Measurements from ENCODE around the gene GSTM2.
A peak's percentile ranks its signal among the peaks of the same experiment; 100 is the strongest.
"Not testable (repeated sequence)": the region's sequence is repeated elsewhere in the genome, so short reads cannot be mapped to it uniquely, and the experiment has no call there.

GSTM2 gene

GRCh38 chr1:109677459-109677858 is 9.6 kb downstream of the GSTM2 start:
- no peak for DNase-seq
- Histone ChIP-seq H3K9me3 (ENCODE audit: severe bottlenecking) (no peaks in the 10 kb centered on the region), H3K4me3 (ENCODE audit: low read depth, low read length) (no peak overlapping the region), H3K36me3 (no peaks in the 10 kb centered on the region), H3K27ac (no peak overlapping the region), H3K27me3 (ENCODE audit: insufficient read depth, low read depth, severe bottlenecking) (no peaks in the 10 kb centered on the region)
- no peak for TF ChIP-seq CTCF (IDR thresholded peaks at IDR 0.05; ENCODE audit: low read depth, low read length)

- not testable (repeated sequence) for DNase-seq; H3K36me3 ChIP-seq; H3K27ac ChIP-seq; H3K9me3 ChIP-seq (ENCODE audit: severe bottlenecking); H3K4me3 ChIP-seq (ENCODE audit: low read depth, low read length); H3K27me3 ChIP-seq (ENCODE audit: insufficient read depth, low read depth, severe bottlenecking)
These were observed 10.8 kb downstream of the GSTM2 start for GRCh38 chr1:109678637-109679036.

- H3K36me3 ChIP-seq; H3K27ac ChIP-seq; H3K27me3 ChIP-seq (ENCODE audit: insufficient read depth, low read depth, severe bottlenecking); H3K9me3 ChIP-seq (ENCODE audit: severe bottlenecking); H3K4me3 ChIP-seq (ENCODE audit: low read depth, low read length); DNase-seq: not testable (repeated sequence)
These were observed 16.9 kb downstream of the GSTM2 start for GRCh38 chr1:109684777-109685176.

GRCh38 chr1:109685399-109685798 is 17.5 kb downstream of the GSTM2 start:
- H3K4me3 ChIP-seq (ENCODE audit: low read depth, low read length); H3K9me3 ChIP-seq (ENCODE audit: severe bottlenecking); DNase-seq; H3K36me3 ChIP-seq; H3K27ac ChIP-seq; H3K27me3 ChIP-seq (ENCODE audit: insufficient read depth, low read depth, severe bottlenecking): not testable (repeated sequence)

- not testable (repeated sequence) for H3K9me3 ChIP-seq (ENCODE audit: severe bottlenecking); H3K36me3 ChIP-seq; DNase-seq; H3K27me3 ChIP-seq (ENCODE audit: insufficient read depth, low read depth, severe bottlenecking); H3K4me3 ChIP-seq (ENCODE audit: low read depth, low read length); H3K27ac ChIP-seq
These were observed 18.0 kb downstream of the GSTM2 start for GRCh38 chr1:109685890-109686289.

- peak overlapping the region; percentile 89 for H3K27ac ChIP-seq
- H3K36me3 ChIP-seq; H3K27me3 ChIP-seq (ENCODE audit: insufficient read depth, low read depth, severe bottlenecking); H3K9me3 ChIP-seq (ENCODE audit: severe bottlenecking): not testable (repeated sequence)
- peak overlapping the region; percentile 58 for H3K4me3 ChIP-seq (ENCODE audit: low read depth, low read length)
- peak; percentile 24 for DNase-seq
These were observed 19.3 kb downstream of the GSTM2 start for GRCh38 chr1:109687109-109687508.

- Histone ChIP-seq H3K4me3 (ENCODE audit: low read depth, low read length) (peak within 1 kb of the TSS; percentile 58), H3K9me3 (ENCODE audit: severe bottlenecking) (peaks cover 5% of the 10 kb centered on the region), H3K27ac (peak within 1 kb of the TSS; percentile 89), H3K27me3 (ENCODE audit: insufficient read depth, low read depth, severe bottlenecking) (no peaks in the 10 kb centered on the region), H3K36me3 (no peaks in the 10 kb centered on the region)
- TF ChIP-seq CTCF (IDR thresholded peaks at IDR 0.05; ENCODE audit: low read depth, low read length) = peak; percentile 51
- peak; percentile 83 for DNase-seq
These were observed 20.0 kb downstream of the GSTM2 start, which contains the start of gene GSTM1 for GRCh38 chr1:109687641-109688499. Gene GSTM1, plus strand, starts transcription at chr1:109687817. Its CDS starts 57 bp downstream, at chr1:109687874.

- Histone ChIP-seq H3K36me3 (no peaks in the 10 kb centered on the region), H3K4me3 (ENCODE audit: low read depth, low read length) (no peak overlapping the region), H3K27ac (no peak overlapping the region), H3K9me3 (ENCODE audit: severe bottlenecking) (no peaks in the 10 kb centered on the region), H3K27me3 (ENCODE audit: insufficient read depth, low read depth, severe bottlenecking) (no peaks in the 10 kb centered on the region)
- DNase-seq = no peak
- no peak for TF ChIP-seq CTCF (IDR thresholded peaks at IDR 0.05; ENCODE audit: low read depth, low read length)
These were observed 22.1 kb downstream of the GSTM2 start for GRCh38 chr1:109689844-109690405.
